Glutamatergic neuron (in vitro differentiated cells): ENCODE results near the gene ZNF750. TPM values are rescaled to one million over a fixed set of nuclear protein-coding genes. Genes with fewer than 3 reads are reported as not detected.
A peak's percentile ranks its signal among the peaks of the same experiment; 100 is the strongest.

Source experiments
- DNase-seq: peaks from one replicate; pipeline ENCODE4 v3.0.0; 2022
- H3K27ac Mint-ChIP-seq: one replicate; pipeline ENCODE4 v1.8.0; 2020; ENCODE audit warnings: mild to moderate bottlenecking, mixed read lengths, inconsistent platforms; ENCODE audit not compliant: unreplicated experiment
- H3K27me3 Mint-ChIP-seq: one replicate; pipeline ENCODE4 v1.8.0; 2020; ENCODE audit warnings: mild to moderate bottlenecking, moderate library complexity, mixed read lengths, inconsistent platforms; ENCODE audit not compliant: unreplicated experiment
- H3K36me3 Mint-ChIP-seq: one replicate; pipeline ENCODE4 v1.8.0; 2020; ENCODE audit warnings: mild to moderate bottlenecking, mixed read lengths, inconsistent platforms; ENCODE audit not compliant: unreplicated experiment
- H3K4me1 Mint-ChIP-seq: one replicate; pipeline ENCODE4 v1.8.0; 2020; ENCODE audit warnings: mild to moderate bottlenecking, low read depth, mixed read lengths, inconsistent platforms; ENCODE audit not compliant: unreplicated experiment
- H3K4me3 Mint-ChIP-seq: one replicate; pipeline ENCODE4 v1.8.0; 2020; ENCODE audit warnings: mild to moderate bottlenecking, mixed read lengths, inconsistent platforms; ENCODE audit not compliant: unreplicated experiment
- H3K9me3 Mint-ChIP-seq: one replicate; pipeline ENCODE4 v1.8.0; 2020; ENCODE audit warnings: mild to moderate bottlenecking, moderate library complexity, mixed read lengths, inconsistent platforms; ENCODE audit not compliant: unreplicated experiment
- total RNA-seq: library from RNA; stranded (reverse); fragmentation: NEBNext Ultra II Directional; extraction: Animal tissue kit (Norgen Biotek cat#: 25700); gene quantifications from one replicate; pipeline ENCODE4 v1.2.1, GENCODE V29; 2021; ENCODE audit not compliant: unreplicated experiment
- TF ChIP-seq, protein P1 (sequence below): fragments of 200-600 bp; sonication (generic); IDR thresholded peaks from one replicate; pipeline ENCODE4 v1.5.0; 2021; ENCODE audit not compliant: partially characterized antibody, unreplicated experiment

Gene ZNF750
- total RNA-seq, 1 donor from 2014 or later: 1.4 TPM

DNA sequence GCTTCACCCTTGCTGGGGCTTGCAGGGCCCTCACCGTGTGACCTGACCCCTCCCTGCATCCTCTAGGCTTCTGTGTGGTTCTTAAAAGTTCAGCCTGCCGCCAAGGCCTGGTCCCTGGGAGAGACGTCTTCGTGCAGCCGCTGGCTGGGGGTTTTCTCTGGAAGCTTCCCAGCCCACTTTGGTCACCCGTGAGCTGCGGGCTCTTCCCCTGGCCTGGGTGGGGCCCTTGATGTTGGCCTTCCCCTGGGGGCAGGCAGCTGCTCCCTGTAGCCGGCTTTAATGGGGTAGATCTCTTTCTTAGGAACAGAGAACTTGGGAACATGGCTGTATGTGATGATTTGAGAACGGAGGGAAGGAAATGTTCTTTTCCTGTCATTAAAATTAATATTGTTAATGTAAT, 32.7 kb downstream of the ZNF750 start:
- TF ChIP-seq, protein P1, sequence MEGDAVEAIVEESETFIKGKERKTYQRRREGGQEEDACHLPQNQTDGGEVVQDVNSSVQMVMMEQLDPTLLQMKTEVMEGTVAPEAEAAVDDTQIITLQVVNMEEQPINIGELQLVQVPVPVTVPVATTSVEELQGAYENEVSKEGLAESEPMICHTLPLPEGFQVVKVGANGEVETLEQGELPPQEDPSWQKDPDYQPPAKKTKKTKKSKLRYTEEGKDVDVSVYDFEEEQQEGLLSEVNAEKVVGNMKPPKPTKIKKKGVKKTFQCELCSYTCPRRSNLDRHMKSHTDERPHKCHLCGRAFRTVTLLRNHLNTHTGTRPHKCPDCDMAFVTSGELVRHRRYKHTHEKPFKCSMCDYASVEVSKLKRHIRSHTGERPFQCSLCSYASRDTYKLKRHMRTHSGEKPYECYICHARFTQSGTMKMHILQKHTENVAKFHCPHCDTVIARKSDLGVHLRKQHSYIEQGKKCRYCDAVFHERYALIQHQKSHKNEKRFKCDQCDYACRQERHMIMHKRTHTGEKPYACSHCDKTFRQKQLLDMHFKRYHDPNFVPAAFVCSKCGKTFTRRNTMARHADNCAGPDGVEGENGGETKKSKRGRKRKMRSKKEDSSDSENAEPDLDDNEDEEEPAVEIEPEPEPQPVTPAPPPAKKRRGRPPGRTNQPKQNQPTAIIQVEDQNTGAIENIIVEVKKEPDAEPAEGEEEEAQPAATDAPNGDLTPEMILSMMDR: no peak
- Mint-ChIP-seq H3K9me3 (peaks cover 6% of the 10 kb centered on the region), H3K4me1 (peaks cover 18% of the 10 kb centered on the region), H3K36me3 (peaks cover 8% of the 10 kb centered on the region), H3K27me3 (peaks cover 9% of the 10 kb centered on the region), H3K27ac (no peak overlapping the region), H3K4me3 (no peak overlapping the region)
- DNase-seq: no peak

DNA sequence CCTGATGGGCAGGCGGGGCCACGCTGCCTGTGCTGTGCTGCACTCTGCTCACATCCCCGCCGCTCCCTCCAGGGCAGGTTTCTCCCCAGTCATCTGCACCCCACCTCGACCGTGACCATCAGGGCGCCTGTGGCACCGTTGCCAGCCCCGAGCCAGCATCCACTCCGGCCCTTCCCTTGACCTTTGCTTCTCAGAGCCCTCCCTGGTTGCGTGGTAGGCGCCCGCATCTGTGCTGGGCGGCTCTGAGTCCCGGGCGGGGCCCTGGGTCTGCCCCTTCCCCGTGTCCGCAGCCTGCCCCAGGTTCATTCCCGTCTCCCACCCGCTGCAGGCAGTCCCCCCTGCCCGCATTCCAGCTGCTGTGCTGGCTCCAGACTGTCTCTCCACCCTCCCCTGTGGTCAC, 33.2 kb downstream of the ZNF750 start:
- TF ChIP-seq, protein P1: no peak
- no peak for DNase-seq
- H3K9me3 Mint-ChIP-seq: peaks cover 7% of the 10 kb centered on the region
- H3K4me1 Mint-ChIP-seq: peaks cover 18% of the 10 kb centered on the region
- peaks cover 9% of the 10 kb centered on the region for H3K27me3 Mint-ChIP-seq
- no peak overlapping the region for H3K27ac Mint-ChIP-seq
- H3K36me3 Mint-ChIP-seq: peaks cover 13% of the 10 kb centered on the region
- H3K4me3 Mint-ChIP-seq: no peak overlapping the region

DNA sequence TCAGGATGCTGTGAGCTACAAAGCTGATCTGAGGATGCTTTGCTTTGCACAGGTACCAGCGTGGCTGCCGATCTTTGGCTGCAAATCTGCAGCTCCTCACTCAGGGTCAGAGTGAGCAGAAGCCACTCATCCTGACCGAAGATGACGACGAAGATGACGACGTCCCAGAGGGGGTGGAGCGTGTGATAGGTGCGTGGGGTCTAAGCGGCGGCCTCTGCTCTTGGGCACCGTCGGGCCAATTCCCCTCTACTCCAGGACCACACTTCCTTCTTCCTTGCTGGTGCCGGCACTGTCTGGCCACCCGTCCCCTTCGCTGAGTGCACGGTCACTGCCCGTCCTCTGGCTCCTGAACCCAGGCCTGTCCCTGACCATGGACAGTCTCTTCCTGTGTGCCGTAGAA, 34.0 kb downstream of the ZNF750 start:
- DNase-seq: no peak
- H3K27ac Mint-ChIP-seq: peak overlapping the region; percentile 8
- H3K4me3 Mint-ChIP-seq: peak overlapping the region; percentile 3
- peaks cover 9% of the 10 kb centered on the region for H3K27me3 Mint-ChIP-seq
- H3K4me1 Mint-ChIP-seq: peaks cover 11% of the 10 kb centered on the region
- peaks cover 20% of the 10 kb centered on the region for H3K36me3 Mint-ChIP-seq
- peaks cover 9% of the 10 kb centered on the region for H3K9me3 Mint-ChIP-seq
- TF ChIP-seq, protein P1: no peak

DNA sequence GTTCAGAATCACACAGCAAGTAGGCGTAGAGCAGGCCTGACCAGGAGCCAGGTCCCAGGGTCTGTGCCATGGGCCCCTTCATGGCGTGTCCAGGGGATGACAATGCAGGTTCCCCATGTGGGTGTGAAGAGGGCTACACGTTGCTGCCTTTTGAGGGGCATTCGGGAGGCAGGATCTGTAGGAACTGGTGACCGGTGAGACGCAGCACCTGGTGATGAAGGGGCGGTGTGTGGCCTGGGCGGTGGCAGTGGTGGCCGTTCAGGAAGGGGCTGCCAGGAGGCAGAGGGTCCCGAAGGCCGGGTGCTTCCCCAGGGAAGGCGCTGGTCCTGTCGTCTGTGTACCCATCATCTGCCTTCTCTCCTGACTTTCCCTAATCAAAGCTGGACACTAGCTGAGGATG, 34.6 kb downstream of the ZNF750 start:
- TF ChIP-seq, protein P1: no peak
- no peak for DNase-seq

DNA sequence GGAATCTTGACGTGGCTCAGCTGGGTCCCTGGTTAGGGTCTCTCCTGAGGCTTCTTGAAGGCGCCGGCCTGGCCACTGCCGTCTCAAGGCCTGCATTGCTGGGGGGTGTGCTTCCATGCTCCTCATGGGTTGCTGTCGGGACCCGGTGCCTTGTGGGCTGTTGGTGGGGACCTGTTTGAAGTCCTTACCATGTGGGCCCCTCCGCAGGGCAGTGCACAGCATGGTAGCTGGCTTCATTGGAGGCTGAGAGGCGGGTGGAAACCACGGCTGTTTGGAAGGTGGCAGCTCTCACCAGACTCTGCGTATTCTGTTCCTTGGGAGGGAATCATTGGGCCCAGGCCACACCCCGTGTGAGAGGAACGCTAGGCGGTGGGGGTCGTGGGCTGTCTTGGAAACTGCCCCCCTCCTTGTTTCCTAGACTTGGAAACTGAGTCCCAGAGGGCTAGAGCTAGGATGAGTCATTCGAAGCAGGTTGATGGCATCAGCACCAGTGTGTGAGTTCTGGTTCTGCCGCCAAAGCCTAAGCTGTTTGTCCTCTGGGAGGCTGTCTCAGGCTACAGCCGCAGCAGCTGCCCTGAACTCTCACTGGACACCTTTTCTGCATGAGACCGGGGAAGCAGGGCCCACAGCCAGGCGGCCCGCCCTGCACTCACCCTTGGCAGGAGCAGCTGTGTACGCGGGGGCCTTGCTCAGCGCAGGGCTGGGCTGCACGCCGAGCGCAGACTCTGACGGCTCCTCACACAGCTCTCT, 35.2 kb downstream of the ZNF750 start:
- TF ChIP-seq, protein P1: no peak
- Mint-ChIP-seq H3K4me3 (no peak overlapping the region), H3K27ac (no peak overlapping the region), H3K27me3 (peaks cover 9% of the 10 kb centered on the region), H3K4me1 (peaks cover 6% of the 10 kb centered on the region), H3K36me3 (peaks cover 20% of the 10 kb centered on the region), H3K9me3 (peaks cover 9% of the 10 kb centered on the region)
- no peak for DNase-seq

More for the DNA sequence above, 34.6 kb downstream of the ZNF750 start:
- Mint-ChIP-seq H3K9me3 (peaks cover 9% of the 10 kb centered on the region), H3K36me3 (peaks cover 20% of the 10 kb centered on the region), H3K4me3 (peak overlapping the region; percentile 3), H3K27me3 (peaks cover 9% of the 10 kb centered on the region), H3K4me1 (peaks cover 6% of the 10 kb centered on the region), H3K27ac (no peak overlapping the region)
